MM.1S (cell line): Measurements from ENCODE around the gene MMP24.

Experiments
- CTCF ChIP-seq: fragments of 300-600 bp; sonication (generic); IDR thresholded peaks from 2 replicates; pipeline ENCODE4 v1.5.1; 2016; ENCODE audit warnings: antibody characterized with exemption, low read length, mixed read lengths
- EZH2phosphoT487 ChIP-seq: fragments of 300-600 bp; sonication (generic); IDR thresholded peaks from 2 replicates; pipeline ENCODE4 v1.6.1; 2018; ENCODE audit warnings: antibody characterized with exemption, low read length

GRCh38 chr20:35275741-35276251 is 49.3 kb downstream of the MMP24 start:
- TF ChIP-seq CTCF (no peak), EZH2phosphoT487 (no peak)
